Small intestine (tissue), 7 donors: ENCODE data around the gene PIH1D1. TPM values are rescaled to one million over a fixed set of nuclear protein-coding genes. Genes with fewer than 3 reads are reported as not detected.

Experiments
- DNase-seq, 2 donors: peaks; one replicate each; pipeline versions ENCODE4 v3.0.0 to v3.0.0-alpha.2; 2013
- FAIRE-seq: peaks from 2 replicates; lab custom pipeline; 2012; peaks lifted over from hg19 to GRCh38; lab: Jason Lieb, UNC
- H3K27ac ChIP-seq, 3 donors: one replicate each; pipeline ENCODE4 v1.5.1; 2013; ENCODE audit warnings: low read length in 2 of 3, mild to moderate bottlenecking in 2 of 3, control low read depth in 1 of 3, inconsistent platforms in 1 of 3, low read depth in 1 of 3, moderate library complexity in 1 of 3
- H3K27me3 ChIP-seq, 3 donors: one replicate each; pipeline ENCODE4 v1.6.1; 2013; ENCODE audit warnings: low read length in 3 of 3, inconsistent platforms in 1 of 3; ENCODE audit not compliant: control insufficient read depth in 3 of 3, insufficient read depth in 3 of 3
- H3K36me3 ChIP-seq, 3 donors: one replicate each; pipeline ENCODE4 v1.6.1; 2013; ENCODE audit warnings: low read length in 3 of 3, inconsistent platforms in 1 of 3, low read depth in 1 of 3, mild to moderate bottlenecking in 1 of 3, moderate library complexity in 1 of 3; ENCODE audit not compliant: control insufficient read depth in 3 of 3, insufficient read depth in 2 of 3
- H3K4me1 ChIP-seq, 3 donors: one replicate each; pipeline ENCODE4 v1.6.1; 2013; ENCODE audit warnings: low read length in 2 of 3, inconsistent platforms in 1 of 3, low read depth in 1 of 3, mild to moderate bottlenecking in 1 of 3, moderate library complexity in 1 of 3; ENCODE audit not compliant: control insufficient read depth in 3 of 3, insufficient read depth in 2 of 3
- H3K4me3 ChIP-seq, 3 donors: one replicate each; pipeline ENCODE4 v1.5.1; 2013; ENCODE audit warnings: low read length in 3 of 3, control low read depth in 1 of 3, inconsistent platforms in 1 of 3, low read depth in 1 of 3, mild to moderate bottlenecking in 1 of 3, moderate library complexity in 1 of 3
- H3K9me3 ChIP-seq, 2 donors: one replicate each; pipeline ENCODE4 v1.6.1; 2013; ENCODE audit warnings: low read depth in 1 of 2, low read length in 1 of 2; ENCODE audit not compliant: control insufficient read depth in 2 of 2, insufficient read depth in 1 of 2
- WGBS, 3 donors: extraction: QIAGEN DNeasy Blood & Tissue Kit; methylation state at CpG; one replicate each; pipeline ENCODE4 v1.1.7; 2013; 5-methylcytosine and 5-hydroxymethylcytosine counted together
- polyA plus RNA-seq, 4 donors: library from polyadenylated mRNA; stranded (reverse) in 3 of 4; unstranded in 1 of 4; fragments of 200-250 nt in 3 of 4; fragments of 120-200 nt in 1 of 4; gene quantifications; one replicate each; pipeline versions ENCODE4 v1.2.1 to v1.2.3, GENCODE V29; 2013
- donor health status: healthy with polysubstance abuse.
- donor health status: control.
- donor health status: control.
- donor health status: Bipolar disorder and iron deficiency.
- donor health status: healthy.

Gene PIH1D1
- polyA plus RNA-seq, 4 donors, result 81.1 to 115 (median 89.6) TPM

DNA sequence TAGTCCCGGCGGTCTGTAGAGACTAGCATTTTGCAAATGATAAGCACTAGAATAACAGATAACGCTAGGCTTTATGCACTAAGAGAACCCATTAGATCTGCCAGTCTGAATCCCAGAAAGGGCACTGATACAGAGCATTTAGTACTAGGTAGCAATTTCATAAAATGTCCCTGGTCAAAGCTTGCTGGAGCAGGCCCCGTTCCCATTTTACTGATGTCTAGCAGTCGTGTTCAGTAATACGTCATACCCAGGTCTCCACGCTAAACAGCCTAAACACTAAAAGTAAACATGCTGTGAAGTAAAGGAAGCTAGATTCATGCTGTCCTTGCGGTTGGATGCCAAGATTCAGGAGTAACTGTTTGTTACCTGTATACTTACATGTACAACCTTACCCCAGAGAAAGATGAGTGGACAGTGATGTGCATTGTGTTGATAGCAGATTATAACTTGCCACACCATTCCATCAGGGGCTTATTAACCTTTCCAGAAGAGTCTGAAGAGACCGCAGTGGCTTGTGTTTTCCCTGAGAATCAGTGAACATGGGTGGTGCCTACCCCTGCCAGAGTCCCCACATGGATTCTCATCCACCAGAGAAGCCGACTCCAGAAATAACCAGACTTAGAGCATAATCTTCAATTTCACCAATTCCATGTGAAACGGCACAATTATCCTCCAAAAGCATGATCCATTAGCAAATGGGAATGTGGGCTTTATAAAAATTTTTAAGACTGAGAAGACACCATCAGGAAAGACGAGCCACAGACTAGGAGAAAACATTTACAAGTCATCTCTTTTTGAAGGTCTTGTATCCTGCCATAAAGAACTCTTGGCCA lies 41.2 kb upstream of the PIH1D1 start:
- no peaks in the 10 kb centered on the region for H3K9me3 ChIP-seq
- DNase-seq (peak in 1 of 2 donors; percentile 29), FAIRE-seq (no peak)
- H3K27ac ChIP-seq, result peak overlapping the region in 2 of 3 donors; percentile 6 to 13
- no peaks in the 10 kb centered on the region for H3K27me3 ChIP-seq
- peaks cover 16 to 61% (median 18%) of the 10 kb centered on the region in 3 donors for H3K36me3 ChIP-seq
- 40 to 51% (median 43%) methylated on average over 12 of the region's 12 CpGs for WGBS, 3 donors
- peaks cover 3 to 43% (median 4%) of the 10 kb centered on the region in 3 donors for H3K4me1 ChIP-seq
- no peak overlapping the region for H3K4me3 ChIP-seq

GRCh38 chr19:49491804-49492572 lies 40.4 kb upstream of the PIH1D1 start:
- Histone ChIP-seq H3K27ac (peak overlapping the region in 2 of 3 donors; percentile 51 to 73), H3K4me1 (peaks cover 0 to 40% (median 0%) of the 10 kb centered on the region in 3 donors), H3K9me3 (no peaks in the 10 kb centered on the region), H3K4me3 (no peak overlapping the region), H3K27me3 (no peaks in the 10 kb centered on the region), H3K36me3 (peaks cover 12 to 55% (median 16%) of the 10 kb centered on the region in 3 donors)
- peak; percentile 82 to 85 for DNase-seq
- WGBS, 3 donors, result 21 to 49% (median 35%) methylated on average over 6 to 7 of the region's 7 CpGs
- no peak for FAIRE-seq

- Histone ChIP-seq H3K27ac (peak overlapping the region; percentile 12 to 98 (median 73)), H3K9me3 (no peaks in the 10 kb centered on the region), H3K27me3 (no peaks in the 10 kb centered on the region), H3K36me3 (peaks cover 12 to 59% (median 16%) of the 10 kb centered on the region in 3 donors), H3K4me1 (peaks cover 0 to 44% (median 0%) of the 10 kb centered on the region in 3 donors), H3K4me3 (no peak overlapping the region)
- DNase-seq (peak in 1 of 2 donors; percentile 27), FAIRE-seq (no peak)
- WGBS, 3 donors, result 31 to 61% (median 37%) methylated on average over 14 to 17 of the region's 17 CpGs
These were observed 39.6 kb upstream of the PIH1D1 start for GRCh38 chr19:49491030-49491803.

- Histone ChIP-seq H3K9me3 (no peaks in the 10 kb centered on the region), H3K27me3 (no peaks in the 10 kb centered on the region), H3K4me1 (peaks cover 0 to 44% (median 0%) of the 10 kb centered on the region in 3 donors), H3K4me3 (peak overlapping the region in 1 of 3 donors; percentile 1), H3K27ac (peak overlapping the region; percentile 12 to 98 (median 73)), H3K36me3 (peaks cover 12 to 63% (median 16%) of the 10 kb centered on the region in 3 donors)
- no peak for FAIRE-seq
- no peak for DNase-seq
- 33 to 65% (median 54%) methylated on average over 23 to 27 of the region's 27 CpGs for WGBS, 3 donors
These were observed 38.8 kb upstream of the PIH1D1 start for GRCh38 chr19:49490287-49491029.

GRCh38 chr19:49489601-49490167 lies 38.1 kb upstream of the PIH1D1 start:
- H3K27ac ChIP-seq, result peak overlapping the region; percentile 73 to 98 (median 89)

DNA sequence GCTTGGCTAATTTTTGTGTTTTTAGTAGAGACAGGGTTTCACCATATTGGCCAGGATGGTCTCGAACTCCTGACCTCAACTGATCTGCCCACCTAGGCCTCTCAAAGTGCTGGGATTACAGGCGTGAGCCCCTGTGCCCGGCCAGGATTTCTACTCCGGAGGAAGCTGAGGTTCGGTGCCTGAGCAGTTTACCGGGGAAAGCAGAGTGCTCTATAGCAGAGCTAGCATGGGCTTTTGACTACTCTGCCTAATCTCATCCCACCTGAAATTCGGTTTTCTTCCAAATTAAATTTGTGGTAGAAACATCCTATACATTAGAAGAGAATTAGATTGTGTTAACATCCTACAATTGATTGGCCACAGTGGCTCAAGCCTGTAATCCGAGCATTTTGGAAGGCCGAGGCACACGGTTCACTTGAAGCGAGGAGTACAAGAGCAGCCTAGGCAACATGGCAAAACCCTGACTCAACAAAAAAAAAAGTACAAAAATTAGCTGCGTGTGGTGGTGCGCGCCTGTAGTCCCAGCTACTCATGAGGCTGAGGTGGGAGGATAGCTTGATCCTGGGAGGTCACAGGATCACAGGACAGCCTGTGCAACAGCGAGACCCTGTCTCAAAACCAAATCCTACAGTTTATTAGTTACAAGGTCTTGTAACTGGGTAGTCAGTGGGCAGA lies 37.4 kb upstream of the PIH1D1 start:
- peak overlapping the region; percentile 86 to 98 (median 91) for H3K4me3 ChIP-seq
- no peaks in the 10 kb centered on the region for H3K27me3 ChIP-seq
- FAIRE-seq (no peak), DNase-seq (peak in 1 of 2 donors; percentile 28)
- H3K36me3 ChIP-seq, result peaks cover 12 to 65% (median 16%) of the 10 kb centered on the region in 3 donors
- peak overlapping the region; percentile 73 to 98 (median 89) for H3K27ac ChIP-seq
- 3 to 13% (median 6%) methylated on average over 15 of the region's 15 CpGs for WGBS, 3 donors
- no peaks in the 10 kb centered on the region for H3K9me3 ChIP-seq
- peaks cover 0 to 44% (median 0%) of the 10 kb centered on the region in 3 donors for H3K4me1 ChIP-seq

More at GRCh38 chr19:49489601-49490167, 38.1 kb upstream of the PIH1D1 start:
- H3K27me3 ChIP-seq, result no peaks in the 10 kb centered on the region
- peak; percentile 28 to 39 for DNase-seq
- peaks cover 12 to 64% (median 16%) of the 10 kb centered on the region in 3 donors for H3K36me3 ChIP-seq
- peaks cover 0 to 44% (median 0%) of the 10 kb centered on the region in 3 donors for H3K4me1 ChIP-seq
- 11 to 43% (median 22%) methylated on average over 14 to 15 of the region's 15 CpGs for WGBS, 3 donors
- H3K4me3 ChIP-seq, result peak overlapping the region in 2 of 3 donors; percentile 86 to 91
- no peaks in the 10 kb centered on the region for H3K9me3 ChIP-seq
- no peak for FAIRE-seq
